Omental fat pad (tissue), 4 donors: Measurements from ENCODE around the gene WDR90. TPM values are rescaled to one million over a fixed set of nuclear protein-coding genes. Genes with fewer than 3 reads are reported as not detected.
A peak's percentile ranks its signal among the peaks of the same experiment; 100 is the strongest.

Experiments
- ATAC-seq: fragments of 150-250 bp; one replicate; pipeline ENCODE4 v1.9.1; 2016; ENCODE audit warnings: mild to moderate bottlenecking, moderate library complexity; ENCODE audit not compliant: low FRiP score
- DNase-seq: peaks from one replicate; pipeline ENCODE4 v3.0.0-alpha.2; 2019; ENCODE audit warnings: low spot score
- CTCF ChIP-seq, 3 donors: fragments of 450-650 bp; IDR thresholded peaks; one replicate each; pipeline ENCODE4 v1.5.1; 2016 to 2017; ENCODE audit warnings: antibody characterized with exemption in 3 of 3, mild to moderate bottlenecking in 3 of 3, moderate library complexity in 2 of 3
- total RNA-seq, 4 donors: library from RNA; depleted of rRNA; stranded (reverse); fragments of >200 nt; gene quantifications; one replicate each; pipeline ENCODE4 v1.1.0, GENCODE V29; 2016

WDR90 gene
- total RNA-seq, 4 donors from 2014 or later, result 7.0 to 25.1 (median 21.2) TPM

- DNase-seq (no peak), ATAC-seq (peak; percentile 0)
- no peak for TF ChIP-seq CTCF (IDR thresholded peaks at IDR 0.05)
Measured at GRCh38 chr16:635573-636205, 13.5 kb upstream of the WDR90 start.

- DNase-seq, result peak; percentile 95
- TF ChIP-seq CTCF (IDR thresholded peaks at IDR 0.05), result no peak
- peak; percentile 77 for ATAC-seq
Measured at GRCh38 chr16:636206-637080, 12.7 kb upstream of the WDR90 start, which contains the start of gene METTL26. METTL26 (minus strand) TSS chr16:636305; CDS start chr16:636290, 15 bp downstream.

- DNase-seq, result peak; percentile 82
- no peak for TF ChIP-seq CTCF (IDR thresholded peaks at IDR 0.05)
- ATAC-seq, result peak; percentile 75
Measured at GRCh38 chr16:637081-638018, 11.8 kb upstream of the WDR90 start.

- DNase-seq, result no peak
- no peak for TF ChIP-seq CTCF (IDR thresholded peaks at IDR 0.05)
- no peak for ATAC-seq
Measured at GRCh38 chr16:638034-638543, 11.1 kb upstream of the WDR90 start.

- no peak for TF ChIP-seq CTCF (IDR thresholded peaks at IDR 0.05)
- ATAC-seq (no peak), DNase-seq (no peak)
Measured at GRCh38 chr16:638836-639235, 10.3 kb upstream of the WDR90 start.

- TF ChIP-seq CTCF (IDR thresholded peaks at IDR 0.05), result no peak
- no peak for ATAC-seq
- no peak for DNase-seq
Measured at GRCh38 chr16:640614-641013, 8.6 kb upstream of the WDR90 start.
